Activated CD4-positive, alpha-beta T cell treated with anti-CD3 and anti-CD28 coated beads for 4 hours (primary cell): ENCODE results near the gene PLXNA3.

Experiments used
- DNase-seq, 2 donors: peaks; one replicate each; pipeline ENCODE4 v3.0.0-alpha.2; 2020

Gene PLXNA3

GRCh38 chrX:154436374-154436982 is 21.6 kb upstream of the PLXNA3 start:
- peak; percentile 30 to 48 for DNase-seq

GRCh38 chrX:154436983-154437752 is 20.9 kb upstream of the PLXNA3 start, which contains the start of gene GDI1:
TSS of gene GDI1 (plus strand) at chrX:154437154. CDS start at chrX:154437255, 101 bp downstream.
- peak; percentile 41 to 51 for DNase-seq

- DNase-seq, result no peak
These were observed 19.8 kb upstream of the PLXNA3 start for GRCh38 chrX:154437971-154438893.

DNA sequence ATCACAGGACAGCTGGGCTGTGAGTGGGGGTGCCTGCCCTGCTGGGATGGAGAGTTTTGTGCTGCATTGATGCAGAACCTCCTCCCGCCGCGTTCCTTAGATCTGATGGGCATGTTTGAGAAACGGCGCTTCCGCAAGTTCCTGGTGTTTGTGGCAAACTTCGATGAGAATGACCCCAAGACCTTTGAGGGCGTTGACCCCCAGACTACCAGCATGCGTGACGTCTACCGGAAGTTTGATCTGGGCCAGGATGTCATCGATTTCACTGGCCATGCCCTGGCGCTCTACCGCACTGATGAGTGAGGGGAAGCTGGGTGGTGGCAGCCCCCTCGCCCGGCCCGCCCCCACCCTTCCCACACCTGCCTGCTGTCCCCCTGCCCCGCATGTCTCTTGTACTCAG is 18.2 kb upstream of the PLXNA3 start:
- no peak for DNase-seq

- no peak for DNase-seq
These were observed 17.3 kb upstream of the PLXNA3 start for GRCh38 chrX:154440623-154441357.

DNA sequence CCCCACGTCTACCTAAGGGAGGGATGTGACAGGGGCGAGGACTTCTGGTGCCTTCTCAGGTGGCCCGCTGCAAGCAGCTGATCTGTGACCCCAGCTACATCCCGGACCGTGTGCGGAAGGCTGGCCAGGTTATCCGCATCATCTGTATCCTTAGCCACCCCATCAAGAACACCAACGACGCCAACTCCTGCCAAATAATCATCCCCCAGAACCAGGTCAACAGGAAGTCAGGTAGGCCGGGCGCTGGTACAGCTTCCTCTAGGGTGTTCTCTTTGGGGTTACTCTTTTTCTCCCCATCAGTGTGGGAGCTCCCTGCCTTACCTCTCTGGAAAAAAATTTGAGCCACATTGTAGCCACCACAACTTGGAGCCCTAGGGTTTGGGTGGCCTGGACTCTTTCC is 16.5 kb upstream of the PLXNA3 start:
- DNase-seq, result no peak

DNA sequence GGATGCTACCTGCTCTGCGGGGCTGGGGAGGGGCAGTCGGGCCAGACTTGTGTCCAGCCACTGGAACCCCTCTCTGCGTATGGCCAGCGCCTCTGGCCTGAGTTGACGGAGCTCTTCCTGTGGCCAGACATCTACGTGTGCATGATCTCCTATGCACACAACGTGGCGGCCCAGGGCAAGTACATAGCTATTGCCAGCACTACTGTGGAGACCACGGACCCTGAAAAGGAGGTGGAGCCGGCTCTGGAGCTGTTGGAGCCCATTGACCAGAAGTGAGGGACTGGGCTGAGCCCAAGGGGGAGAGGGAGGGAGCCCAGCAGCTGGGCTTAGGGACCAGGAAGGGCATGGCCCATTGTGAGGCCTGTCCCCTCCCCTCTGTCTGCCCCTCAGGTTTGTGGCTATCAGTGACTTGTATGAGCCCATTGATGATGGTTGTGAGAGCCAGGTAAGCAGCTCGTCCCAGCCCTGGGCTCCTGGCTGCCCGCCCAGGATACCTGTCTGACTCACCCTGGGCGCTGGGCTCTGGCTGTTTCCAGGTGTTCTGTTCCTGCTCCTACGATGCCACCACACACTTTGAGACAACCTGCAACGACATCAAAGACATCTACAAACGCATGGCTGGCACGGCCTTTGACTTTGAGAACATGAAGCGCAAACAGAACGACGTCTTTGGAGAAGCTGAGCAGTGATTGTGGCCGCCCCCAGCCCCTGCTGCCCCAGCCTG is 15.9 kb upstream of the PLXNA3 start:
- DNase-seq, result no peak

- DNase-seq, result no peak
These were observed 14.6 kb upstream of the PLXNA3 start for GRCh38 chrX:154443479-154443910.

GRCh38 chrX:154443992-154444754 is 13.9 kb upstream of the PLXNA3 start, which contains the start of gene FAM50A:
TSS of gene FAM50A (plus strand) at chrX:154444141. CDS start at chrX:154444236, 95 bp downstream.
- peak; percentile 53 to 68 for DNase-seq

- DNase-seq, result no peak
These were observed 13.3 kb upstream of the PLXNA3 start for GRCh38 chrX:154444755-154445246.

DNA sequence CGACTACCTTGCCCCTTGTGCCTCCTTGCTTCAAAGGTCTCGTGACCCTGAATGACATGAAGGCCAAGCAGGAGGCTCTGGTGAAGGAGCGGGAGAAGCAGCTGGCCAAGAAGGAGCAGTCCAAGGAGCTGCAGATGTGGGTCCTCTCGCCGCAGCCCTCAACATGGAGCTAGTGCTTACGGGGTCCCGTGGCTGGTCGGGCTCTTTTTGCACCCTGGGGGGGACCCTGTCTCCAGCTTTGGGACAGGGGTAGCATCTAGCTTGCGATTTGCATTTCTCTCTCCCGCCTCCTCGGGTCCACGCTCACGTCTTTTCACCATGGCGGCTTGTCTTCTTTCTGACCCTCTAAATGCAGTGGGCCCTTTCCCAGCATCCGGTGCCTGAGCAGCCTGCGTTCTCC is 12.3 kb upstream of the PLXNA3 start:
- DNase-seq, result no peak

DNA sequence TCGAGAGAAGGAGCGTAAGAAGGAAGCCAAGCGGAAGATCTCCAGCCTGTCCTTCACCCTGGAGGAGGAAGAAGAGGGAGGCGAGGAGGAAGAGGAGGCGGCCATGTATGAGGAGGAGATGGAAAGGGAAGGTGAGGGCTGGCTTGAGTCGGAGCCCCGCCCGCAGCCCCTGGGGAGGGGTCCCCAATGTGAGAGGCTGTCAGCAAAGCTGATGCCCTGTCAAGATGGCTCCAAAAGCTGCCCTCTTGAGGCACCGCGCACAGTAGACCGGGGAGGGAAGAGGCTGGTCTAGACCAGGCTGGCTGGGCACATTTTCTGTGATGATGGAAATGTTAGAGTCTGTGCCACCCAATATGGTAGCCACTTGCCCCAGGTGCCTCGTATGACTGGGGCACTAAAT is 11.7 kb upstream of the PLXNA3 start:
- DNase-seq, result no peak

GRCh38 chrX:154448484-154448883 is 9.6 kb upstream of the PLXNA3 start:
- no peak for DNase-seq

GRCh38 chrX:154449618-154450017 is 8.5 kb upstream of the PLXNA3 start:
- no peak for DNase-seq

DNA sequence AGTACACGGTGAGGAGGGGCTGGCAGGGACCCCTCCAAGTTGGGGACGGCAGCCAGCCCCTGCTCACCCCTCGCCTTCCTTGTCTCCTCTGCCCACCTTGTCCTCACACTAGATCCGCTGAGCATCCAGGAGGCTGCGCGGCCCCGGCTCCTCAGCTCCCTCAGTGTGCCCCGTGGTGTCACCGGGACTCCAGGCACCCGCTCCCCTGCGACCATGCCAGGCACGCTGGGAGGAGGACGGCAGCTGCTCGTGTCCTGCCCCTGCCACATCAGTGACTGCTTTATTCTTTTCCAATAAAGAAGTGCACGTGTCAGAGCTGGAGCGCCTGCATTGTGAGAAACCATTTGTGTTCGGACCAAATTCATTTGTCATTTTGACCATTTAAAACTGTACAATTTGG is 7.8 kb upstream of the PLXNA3 start:
- no peak for DNase-seq

DNA sequence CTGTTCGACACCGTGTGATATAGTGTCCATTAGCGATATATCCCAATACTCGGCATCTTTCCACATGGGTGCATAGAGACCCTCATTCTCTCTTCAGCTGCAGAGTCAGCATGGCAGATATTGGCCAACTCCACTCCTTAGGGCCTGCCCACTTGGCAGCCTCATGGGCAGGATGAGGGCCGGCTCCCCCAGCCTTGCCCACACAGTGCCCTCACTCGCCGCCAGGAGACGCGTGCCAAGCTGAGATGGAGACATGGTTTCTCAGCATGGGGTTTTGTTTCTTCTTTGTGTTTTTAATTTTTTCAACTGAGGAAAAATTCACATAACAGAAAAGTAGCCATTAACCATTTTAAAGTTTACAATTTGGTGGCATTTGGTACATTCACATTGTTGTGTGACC is 5.3 kb upstream of the PLXNA3 start:
- DNase-seq, result no peak

GRCh38 chrX:154457491-154458115 is 478 bp upstream of the PLXNA3 start:
- DNase-seq, result peak; percentile 32 to 56

DNA sequence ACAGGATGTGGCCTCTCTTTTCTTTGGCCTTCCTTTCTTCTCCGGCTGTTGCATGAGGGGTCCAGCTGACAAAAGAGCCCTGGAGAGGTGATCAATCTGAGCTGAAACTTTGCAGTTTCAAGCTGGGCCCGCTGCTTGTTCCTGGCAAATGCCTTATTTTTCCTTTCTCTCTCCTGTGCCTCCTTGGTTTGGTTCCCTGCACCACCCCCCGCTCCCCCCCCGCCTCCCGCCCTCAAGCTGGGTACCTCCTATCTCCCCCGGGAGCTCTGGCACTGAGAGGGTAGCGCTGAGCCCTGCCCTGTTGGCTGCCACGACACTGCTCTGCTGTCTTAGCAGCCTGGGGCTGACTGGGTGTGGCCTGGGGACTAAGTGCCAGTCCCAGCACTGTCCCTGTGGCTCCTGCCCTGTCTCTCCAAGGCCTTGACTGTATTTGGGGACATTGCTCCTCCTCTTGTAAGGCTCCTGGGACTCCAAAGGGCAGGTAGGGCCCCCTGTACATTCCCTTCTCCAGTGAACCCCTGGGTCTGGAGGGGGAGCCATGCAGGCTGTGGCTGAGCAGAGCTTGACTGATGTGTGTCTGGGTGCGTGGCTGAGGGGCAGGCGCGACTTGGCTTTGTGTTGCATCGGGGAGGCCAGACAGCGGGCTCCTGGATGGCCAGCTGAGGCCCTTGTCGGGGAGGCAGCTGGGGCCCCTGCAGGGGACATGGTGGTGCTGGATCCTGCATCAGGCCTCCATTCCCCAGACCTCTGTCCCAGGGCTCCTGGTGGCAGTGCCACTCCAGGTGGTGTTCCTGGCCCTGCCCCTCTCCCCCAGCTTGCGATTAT is 1.1 kb downstream of the PLXNA3 start:
- no peak for DNase-seq

- DNase-seq, result no peak
These were observed 1.8 kb downstream of the PLXNA3 start for GRCh38 chrX:154459832-154460231.
